Raji (cell line): Measurements from ENCODE around the gene BANF1.

Experiments
- POLR2A ChIP-seq: IDR thresholded peaks from 2 replicates; pipeline ENCODE4 v1.6.1; 2011; ENCODE audit warnings: low read depth, low read length, control low read depth; ENCODE audit not compliant: insufficient read depth

The BANF1 gene

DNA sequence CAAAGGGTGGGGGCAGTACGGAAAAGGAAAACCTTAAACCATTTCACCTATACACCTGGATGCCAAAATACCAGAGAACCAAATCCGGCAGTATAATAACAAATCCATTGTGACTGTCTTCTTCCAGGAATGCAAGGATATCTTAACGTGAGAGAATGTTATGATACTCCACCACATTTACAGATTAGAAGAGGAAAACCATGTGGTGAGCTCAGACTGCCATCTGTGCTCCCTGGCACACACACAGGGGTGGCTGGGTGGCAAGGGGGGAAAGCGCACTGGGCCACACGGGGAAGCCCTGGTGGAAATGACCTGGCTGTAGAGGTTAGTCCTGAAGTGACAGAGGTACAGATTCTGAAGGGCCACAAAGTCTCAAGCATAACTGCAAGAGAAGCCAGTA, 10.2 kb upstream of the BANF1 start:
- no peak for TF ChIP-seq POLR2A

- no peak for TF ChIP-seq POLR2A
Measured at GRCh38 chr11:65997286-65997685, 5.0 kb upstream of the BANF1 start.

DNA sequence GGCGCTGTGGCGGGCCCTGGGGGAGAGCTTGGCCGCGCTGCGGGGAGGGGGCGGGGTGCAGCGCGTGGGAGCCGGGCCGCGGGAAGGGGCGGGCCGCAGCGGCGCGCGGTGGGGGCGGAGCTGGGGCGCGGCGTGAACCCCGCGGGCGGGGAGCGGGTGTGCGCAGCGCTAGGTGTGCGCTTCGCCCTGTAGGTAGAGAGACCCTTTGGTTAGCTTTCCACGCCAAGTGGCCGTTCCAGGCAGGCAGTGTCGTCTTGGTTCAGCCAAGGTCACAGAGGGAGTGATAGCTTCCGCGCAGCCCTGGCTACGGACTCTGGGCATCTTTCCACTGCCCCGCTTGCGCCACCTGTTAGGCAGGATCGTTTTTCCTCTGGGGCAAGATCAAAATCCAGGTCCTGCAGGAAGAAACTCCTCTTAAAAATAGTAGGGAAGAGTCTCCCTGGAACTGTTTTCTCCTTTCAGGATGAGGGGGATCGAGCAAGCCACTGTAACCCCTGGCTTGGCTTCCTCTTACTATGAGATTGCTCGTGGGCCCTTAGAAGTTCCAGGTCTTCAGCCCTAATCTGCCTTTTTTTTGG, 434 bp downstream of the BANF1 start:
- TF ChIP-seq POLR2A, result peak; percentile 67; the same call in 1 of the 2 replicates

- TF ChIP-seq POLR2A, result no peak
Measured at GRCh38 chr11:66003291-66003690, 988 bp downstream of the BANF1 start.

GRCh38 chr11:66004186-66004585, 1.9 kb downstream of the BANF1 start:
- no peak for TF ChIP-seq POLR2A

DNA sequence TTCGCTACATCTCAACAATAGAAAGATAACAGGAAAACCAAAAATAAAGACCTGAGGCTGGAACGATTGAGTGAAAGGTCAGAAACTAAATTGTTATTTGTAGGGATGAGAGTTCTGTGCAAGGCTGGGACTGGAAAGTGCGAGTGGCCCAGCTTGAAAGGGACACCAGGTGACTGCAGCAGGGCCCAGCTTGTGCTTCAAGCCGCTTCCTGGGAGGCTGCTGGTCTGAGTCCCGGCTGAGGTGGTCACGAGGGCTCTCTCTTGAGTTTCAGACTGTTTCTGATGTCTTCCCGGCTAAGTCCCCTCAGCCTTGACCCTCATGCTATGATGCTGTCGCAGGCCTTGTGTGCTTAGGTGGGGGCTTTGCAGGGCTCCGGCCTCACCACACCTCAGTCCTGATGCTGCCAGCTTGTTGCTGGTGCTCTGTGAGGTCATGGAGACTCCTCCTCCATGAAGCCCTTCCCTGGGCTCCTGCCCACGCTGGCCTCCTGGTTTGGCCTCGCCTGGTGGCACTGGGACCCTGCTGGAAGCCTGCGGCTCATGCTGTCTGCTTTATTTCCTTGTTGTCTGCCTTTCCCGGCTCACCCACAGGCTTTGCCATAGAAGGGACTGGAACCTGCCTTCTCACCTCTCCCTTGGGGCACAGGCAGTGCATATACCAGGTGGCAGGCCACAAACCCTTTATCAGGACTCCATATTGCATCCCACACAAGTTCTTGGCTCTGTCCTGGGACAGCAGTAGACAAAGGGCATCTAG, 4.0 kb downstream of the BANF1 start:
- TF ChIP-seq POLR2A, result peak; percentile 14; the same call in 1 of the 2 replicates

DNA sequence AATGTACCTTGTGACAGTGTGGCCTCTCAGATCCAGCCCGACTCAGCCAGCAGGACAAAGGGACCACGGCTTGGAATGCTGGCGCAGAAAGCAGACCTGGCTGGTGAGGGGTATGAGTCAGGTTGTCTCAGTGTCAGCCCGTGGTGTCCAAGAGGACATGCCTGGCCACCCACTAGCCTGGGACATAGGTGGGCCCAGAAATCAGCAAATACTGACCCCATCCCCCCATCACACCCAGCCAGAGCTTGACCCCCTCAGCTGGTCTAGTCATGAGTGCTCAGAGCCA, 4.5 kb downstream of the BANF1 start:
- TF ChIP-seq POLR2A, result no peak

DNA sequence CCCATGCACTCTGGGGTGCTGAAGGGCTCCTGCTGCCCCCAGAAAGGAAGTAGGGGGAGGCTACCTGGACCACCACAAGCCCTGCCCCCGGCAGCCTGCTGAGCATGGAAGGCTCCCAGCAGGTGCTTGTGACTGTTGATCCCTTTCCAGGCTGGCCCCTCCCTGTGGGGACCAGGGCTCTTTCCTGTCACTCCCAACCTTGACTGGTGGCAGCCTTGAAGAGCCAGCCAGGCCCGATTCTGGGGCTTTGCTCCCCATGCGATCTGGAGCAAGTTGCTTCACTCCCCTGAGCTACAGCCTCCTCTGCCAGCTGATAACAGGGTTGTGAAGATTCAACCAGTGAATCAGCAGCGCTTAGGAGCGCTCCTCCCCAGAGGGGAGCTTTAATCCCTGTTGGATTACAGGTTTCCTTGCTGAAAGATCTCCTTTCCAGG, 4.9 kb downstream of the BANF1 start:
- TF ChIP-seq POLR2A, result no peak

DNA sequence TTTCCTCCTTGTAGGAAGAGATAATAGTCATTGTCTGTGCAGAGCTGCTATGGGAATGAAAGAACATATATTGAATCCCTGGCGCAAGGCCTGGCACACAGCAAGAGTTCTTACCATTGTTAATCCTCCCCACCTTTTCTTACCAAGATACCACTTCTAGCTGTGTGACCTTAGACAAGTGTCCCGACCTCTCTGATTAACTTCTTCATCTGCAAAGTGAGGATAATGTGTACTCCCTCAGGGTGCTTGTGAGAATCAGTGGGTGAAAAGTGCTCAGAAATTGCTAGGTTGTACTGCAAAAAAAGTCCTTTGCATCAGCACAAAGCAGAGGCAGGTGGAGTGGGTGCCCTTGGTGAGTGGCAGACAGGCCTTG, 5.8 kb downstream of the BANF1 start:
- no peak for TF ChIP-seq POLR2A

DNA sequence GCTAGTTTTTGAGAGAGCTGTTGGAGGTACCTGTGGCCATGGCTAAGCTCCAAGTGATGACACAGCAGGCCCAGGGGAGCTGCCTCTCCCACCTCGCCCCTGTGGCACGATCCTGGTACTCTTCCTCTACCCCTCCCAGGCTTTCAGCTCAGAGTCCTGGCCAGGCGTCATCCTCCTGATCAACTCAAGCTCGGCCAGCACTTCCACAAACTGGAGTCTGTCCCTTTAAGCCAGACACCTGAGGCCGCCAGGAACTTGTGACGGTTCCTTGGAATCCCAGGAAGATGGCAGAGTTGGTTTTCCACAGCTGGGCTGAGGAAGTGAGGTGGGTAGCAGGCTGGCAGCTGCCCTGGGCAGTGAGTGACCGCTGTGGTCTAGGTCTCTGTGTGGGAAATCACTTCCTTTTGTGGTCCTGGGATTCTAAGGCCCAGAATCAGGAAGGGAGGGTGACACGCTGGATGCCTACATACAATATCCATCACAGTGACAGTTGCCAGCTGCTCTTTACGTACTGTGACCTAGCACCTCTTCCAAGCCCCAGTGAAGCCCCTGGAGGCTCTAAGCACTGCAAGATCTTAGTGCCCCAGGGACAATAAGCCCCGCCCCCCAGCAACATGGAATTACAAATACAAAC, 6.3 kb downstream of the BANF1 start:
- no peak for TF ChIP-seq POLR2A

GRCh38 chr11:66011239-66011784, 9.0 kb downstream of the BANF1 start:
- no peak for TF ChIP-seq POLR2A

- TF ChIP-seq POLR2A, result no peak
Measured at GRCh38 chr11:66011785-66012303, 9.5 kb downstream of the BANF1 start, which contains the start of gene CST6. CST6 (plus strand) TSS chr11:66012008; CDS start chr11:66012045, 37 bp downstream.

GRCh38 chr11:66012371-66012945, 10.2 kb downstream of the BANF1 start:
- TF ChIP-seq POLR2A, result no peak

DNA sequence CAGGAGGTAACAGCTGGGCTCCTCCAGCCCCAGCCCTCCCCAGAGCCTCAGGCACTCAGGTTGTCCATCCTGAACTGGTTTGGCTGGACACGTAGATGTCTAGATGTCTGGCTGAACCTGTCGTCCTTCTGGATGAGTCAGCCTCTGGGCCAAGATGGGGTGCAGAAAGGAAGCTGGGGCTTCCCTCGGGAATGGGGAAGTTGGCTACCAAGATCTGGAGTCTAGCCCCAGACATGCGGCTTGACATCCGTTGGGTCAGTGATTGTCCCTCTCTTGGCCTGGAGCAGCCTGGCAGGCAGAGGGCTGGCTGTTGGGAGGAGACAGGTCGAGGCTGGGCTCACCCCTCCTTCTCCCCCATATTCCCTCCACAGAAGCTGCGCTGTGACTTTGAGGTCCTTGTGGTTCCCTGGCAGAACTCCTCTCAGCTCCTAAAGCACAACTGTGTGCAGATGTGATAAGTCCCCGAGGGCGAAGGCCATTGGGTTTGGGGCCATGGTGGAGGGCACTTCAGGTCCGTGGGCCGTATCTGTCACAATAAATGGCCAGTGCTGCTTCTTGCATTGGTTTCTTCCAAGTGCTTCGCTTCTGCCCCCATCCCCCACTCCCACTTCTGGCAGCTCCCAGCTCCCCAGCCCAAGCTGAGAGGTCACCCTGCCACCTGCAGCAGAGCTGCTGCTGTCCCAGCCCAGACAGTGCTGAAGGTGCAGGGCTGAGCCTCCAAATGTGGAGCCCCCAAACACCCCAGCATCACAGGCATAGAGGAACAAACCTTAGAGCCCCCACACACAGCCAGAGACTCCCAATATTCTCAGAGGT, 10.9 kb downstream of the BANF1 start:
- no peak for TF ChIP-seq POLR2A

DNA sequence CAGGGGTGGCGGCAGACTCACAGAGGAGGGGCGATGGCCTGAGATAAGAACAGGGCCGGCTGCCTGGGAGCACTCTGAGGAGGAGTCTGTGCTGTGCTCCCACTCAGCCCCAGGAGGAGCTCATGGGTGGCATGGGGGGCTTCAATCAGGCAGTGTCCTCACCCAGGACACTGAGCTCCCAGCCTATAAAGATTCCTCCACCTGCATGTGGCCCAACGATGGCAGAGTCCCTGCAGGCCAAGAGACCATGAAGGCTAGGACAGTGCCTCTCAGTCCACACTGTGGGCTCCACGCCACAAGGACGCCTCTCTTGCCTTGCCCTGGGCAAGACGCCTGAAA, 11.4 kb downstream of the BANF1 start:
- no peak for TF ChIP-seq POLR2A
